Endometrial microvascular endothelial cells (primary cell): Measurements from ENCODE around the gene METTL8. TPM values are rescaled to one million over a fixed set of nuclear protein-coding genes. Genes with fewer than 3 reads are reported as not detected.
"Not testable (repeated sequence)": the region's sequence is repeated elsewhere in the genome, so short reads cannot be mapped to it uniquely, and the experiment has no call there.

Experiments used
- in situ Hi-C: cut with HindIII; loops from 2 replicates; pipeline ENCODE4 v1.10.0; 2017; ENCODE audit warnings: low sequenced_read_pairs, low pct_unique_long_range_greater_than_20kb; ENCODE audit errors: inconsistent ontology term
- total RNA-seq: library from RNA; depleted of rRNA; stranded (reverse); fragments of >200 nt; gene quantifications from one replicate; pipeline ENCODE4 v1.2.3, GENCODE V29; 2015; ENCODE audit errors: inconsistent ontology term

The METTL8 gene
- total RNA-seq, 1 donor from 2014 or later, result 72.4 TPM

DNA sequence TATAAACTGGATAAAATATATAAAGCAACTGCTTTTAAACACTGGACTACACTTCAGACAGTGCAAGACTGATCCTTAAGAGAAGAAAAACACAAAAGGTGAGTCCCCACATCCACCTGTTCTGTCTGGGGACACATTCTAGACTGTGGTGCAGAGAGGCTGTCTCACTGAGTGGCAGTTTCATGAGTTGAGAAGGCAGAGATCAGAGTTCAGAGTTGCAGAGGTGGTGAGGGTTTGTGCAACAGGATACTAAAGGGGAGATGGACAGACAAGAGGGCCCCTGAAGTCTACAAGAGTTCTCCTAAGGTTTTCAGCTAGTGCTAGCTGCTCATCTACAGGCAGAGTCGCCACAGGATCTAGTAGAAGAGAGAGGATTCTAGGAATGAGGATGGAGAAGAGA is 68.0 kb downstream of the METTL8 start:
- in situ Hi-C loops, result no loop called here

DNA sequence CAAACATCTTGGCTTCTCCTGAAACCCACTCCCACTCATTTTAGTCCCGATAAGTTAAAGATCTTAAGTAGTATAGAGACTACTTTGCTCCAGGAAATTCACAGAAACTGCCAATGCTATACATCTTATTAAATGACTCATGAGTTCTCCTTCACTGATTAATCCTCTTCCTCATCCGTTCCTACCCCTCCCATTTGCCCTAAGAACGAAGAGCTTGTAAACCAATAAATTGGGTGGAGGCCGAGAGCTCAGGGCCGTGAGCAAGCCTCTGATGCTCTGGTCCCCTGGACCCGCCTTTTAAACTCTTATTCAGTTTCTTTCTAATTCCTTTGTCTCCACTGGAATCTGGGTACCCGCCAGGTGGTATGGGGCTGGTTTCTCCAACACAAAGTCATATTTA is 68.6 kb downstream of the METTL8 start:
- in situ Hi-C loops, result no loop called here

DNA sequence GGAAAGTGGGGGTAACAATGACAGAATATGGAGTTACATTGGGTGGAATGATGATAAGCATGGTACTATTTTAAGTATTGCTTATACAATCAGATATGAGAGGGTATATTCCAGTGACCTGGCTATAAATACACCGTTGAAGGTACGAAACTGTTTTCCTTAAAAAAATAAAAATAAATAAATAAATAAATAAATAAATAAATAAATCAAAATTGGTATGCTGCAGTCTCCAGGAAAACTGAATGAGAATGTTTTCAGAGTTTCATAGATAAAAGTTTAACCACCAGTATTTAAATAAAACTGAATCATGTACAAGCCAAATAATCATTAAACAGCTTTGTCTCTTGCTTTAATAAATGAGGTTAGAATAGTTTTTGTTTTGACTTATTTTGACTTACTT is 71.4 kb downstream of the METTL8 start:
- in situ Hi-C loops, result no loop called here

- in situ Hi-C loops, result no loop called here
Measured at GRCh38 chr2:171360905-171361304, 72.9 kb downstream of the METTL8 start.

- in situ Hi-C loops, result not testable (repeated sequence)
Measured at GRCh38 chr2:171353746-171354145, 80.0 kb downstream of the METTL8 start.

DNA sequence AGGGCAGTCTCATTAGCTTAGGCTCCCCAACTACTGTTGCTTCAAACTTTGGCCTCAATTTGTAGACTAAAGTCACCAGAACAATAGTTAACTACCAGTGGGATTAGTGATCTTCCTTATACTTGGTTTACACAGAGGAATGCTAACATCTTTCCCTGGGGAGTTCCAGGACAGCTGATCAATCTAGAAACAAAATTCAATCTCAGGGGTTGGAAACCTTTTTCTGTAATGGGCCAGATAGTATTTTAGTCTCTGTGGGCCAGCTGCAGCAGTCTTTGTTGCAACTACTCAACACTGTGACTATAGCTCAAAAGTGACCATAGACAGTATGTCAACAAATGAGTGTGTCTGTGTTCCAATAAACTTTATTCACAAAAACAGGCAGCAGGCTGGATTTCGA is 85.7 kb downstream of the METTL8 start:
- in situ Hi-C loops, result no loop called here

- in situ Hi-C loops, result no loop called here
Measured at GRCh38 chr2:171347591-171348032, 86.2 kb downstream of the METTL8 start.

DNA sequence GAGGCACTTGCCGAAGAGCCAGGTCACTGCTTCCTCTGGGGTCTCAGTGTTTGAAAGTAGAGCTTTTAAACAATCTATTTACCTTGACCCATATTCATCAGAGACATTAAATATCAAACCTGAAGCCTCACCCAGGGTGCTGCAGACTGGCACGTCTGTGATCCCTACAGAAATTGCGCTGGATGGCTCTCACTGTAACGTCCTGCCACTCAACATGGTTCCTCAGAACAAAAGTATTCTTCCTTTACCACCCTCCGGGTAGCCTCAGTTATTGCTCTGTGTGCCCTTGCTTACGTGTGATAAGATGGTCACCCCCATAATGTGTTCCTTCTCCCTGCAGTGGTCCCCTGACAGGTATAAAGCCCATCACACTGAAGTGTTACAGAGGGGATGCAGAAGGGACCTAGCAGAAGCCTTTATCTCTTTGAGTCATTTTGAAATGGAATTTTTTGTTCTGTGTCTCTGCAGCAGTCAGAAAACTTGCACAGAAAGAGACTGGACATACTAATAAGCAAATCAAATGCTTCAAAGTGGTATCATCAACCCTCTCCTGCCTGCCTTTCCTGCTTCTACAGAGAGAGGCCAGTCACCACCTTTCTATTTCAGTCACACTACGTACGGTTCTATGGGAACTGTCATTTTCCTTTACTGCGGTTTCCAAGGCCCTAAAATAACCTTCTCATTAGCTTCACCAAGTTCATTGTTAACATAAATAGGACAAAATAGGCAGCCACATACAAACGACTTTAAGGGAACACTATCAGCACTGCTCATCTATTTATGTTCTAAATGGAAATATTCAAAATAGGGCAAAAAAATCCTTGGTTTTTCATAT is 86.8 kb downstream of the METTL8 start:
- in situ Hi-C loops, result no loop called here

DNA sequence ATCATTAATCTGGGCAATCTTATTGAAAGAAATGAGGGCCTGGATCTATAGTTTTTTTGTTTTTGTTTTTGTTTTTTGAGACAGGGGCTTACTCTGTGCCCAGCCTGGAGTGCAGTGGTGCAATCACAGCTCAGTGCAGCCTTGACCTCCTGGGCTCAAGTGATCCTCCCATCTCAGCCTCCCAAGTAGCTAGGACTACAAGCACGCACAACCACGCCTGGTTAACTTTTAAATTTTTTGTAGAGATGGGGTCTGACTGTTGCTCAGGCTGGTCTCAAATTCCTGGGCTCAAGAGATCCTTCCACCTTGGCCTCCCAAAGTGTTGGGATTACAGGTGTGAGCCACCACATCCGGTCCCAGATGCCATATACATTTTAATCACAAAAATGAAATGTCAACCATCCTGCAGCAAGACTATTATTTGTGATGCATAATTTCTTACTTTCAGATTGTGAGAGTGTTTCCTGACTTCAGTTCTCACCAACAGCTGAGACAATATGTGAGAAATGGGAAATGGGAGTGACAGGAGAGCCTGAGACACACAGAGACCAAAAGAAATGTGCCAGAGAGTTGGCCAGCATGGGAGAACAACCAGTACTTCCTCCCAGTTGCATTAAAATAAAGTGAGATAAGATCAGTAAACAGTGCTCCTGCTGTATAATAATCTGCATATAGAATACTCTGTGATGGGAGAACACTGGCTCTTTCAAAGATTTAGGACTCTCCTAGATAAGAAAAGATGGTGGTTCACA is 87.6 kb downstream of the METTL8 start:
- in situ Hi-C loops, result no loop called here

GRCh38 chr2:171344182-171344581 is 89.6 kb downstream of the METTL8 start:
- in situ Hi-C loops, result no loop called here

- in situ Hi-C loops, result no loop called here
Measured at GRCh38 chr2:171342067-171342413, 91.8 kb downstream of the METTL8 start.

DNA sequence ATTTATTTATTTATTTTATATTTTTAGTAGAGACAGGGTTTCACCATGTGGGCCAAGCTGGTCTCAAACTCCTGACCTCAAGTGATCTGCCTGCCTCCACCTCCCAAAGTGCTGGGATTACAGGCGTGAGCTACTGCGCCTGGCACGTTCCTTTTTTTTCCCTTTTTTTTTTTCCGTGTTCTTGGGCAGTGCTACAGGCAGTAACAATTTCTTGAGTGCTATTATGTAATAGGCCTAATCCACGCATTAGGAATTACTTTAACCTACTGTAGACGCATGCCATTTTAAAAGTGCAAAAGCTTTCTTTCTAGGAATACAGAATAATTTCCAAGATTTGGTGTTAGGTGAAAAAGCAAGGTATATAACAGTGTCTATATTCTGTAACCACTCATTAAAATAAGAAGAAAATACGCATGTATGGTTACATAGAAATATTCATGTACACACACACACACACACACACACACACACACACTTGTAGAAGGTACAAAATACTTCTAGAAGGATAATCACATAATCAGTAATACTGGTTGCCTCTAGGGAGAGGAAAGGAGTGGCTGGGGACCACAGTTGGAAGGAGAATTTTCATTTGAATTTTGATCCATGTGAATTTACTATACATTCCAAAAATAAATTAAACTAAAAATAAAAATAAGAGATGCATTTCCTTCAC is 92.3 kb downstream of the METTL8 start:
- in situ Hi-C loops, result no loop called here

DNA sequence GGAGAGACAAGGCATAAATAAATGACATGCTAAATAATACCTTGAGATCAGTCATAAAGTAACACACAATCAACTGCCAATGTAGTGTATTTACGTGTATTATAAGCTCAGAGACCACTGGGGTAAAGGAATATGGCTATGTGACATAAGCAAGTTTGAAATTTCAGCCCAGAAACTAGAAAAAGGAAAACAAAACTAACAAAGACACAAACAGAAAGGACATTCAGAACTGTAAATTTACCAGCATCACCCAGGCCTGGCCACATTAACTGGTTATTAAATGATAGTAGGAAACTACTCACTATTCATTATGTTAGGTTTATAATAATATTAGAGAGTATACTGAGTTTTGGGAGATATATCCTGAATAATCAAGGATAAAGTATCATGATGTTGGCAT is 98.8 kb downstream of the METTL8 start:
- in situ Hi-C loops, result no loop called here

DNA sequence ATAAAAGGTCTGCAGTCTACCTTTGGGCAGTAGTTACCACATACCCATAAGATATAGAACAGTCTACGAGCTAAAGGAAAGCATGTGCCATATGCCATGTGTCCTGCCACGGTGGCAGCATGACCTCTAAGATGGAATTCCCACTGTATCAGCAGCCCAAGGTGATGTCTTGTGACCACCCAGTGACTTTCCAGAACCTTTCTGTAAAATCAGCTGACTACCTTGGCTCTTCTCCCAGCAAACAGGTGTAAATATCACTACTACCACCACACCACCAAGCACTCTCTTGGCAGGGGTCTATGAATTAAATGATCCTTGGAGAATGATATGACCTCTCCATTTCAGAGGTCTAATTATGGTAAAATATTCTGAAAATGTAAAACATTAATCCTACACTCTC is 99.6 kb downstream of the METTL8 start:
- in situ Hi-C loops, result no loop called here

DNA sequence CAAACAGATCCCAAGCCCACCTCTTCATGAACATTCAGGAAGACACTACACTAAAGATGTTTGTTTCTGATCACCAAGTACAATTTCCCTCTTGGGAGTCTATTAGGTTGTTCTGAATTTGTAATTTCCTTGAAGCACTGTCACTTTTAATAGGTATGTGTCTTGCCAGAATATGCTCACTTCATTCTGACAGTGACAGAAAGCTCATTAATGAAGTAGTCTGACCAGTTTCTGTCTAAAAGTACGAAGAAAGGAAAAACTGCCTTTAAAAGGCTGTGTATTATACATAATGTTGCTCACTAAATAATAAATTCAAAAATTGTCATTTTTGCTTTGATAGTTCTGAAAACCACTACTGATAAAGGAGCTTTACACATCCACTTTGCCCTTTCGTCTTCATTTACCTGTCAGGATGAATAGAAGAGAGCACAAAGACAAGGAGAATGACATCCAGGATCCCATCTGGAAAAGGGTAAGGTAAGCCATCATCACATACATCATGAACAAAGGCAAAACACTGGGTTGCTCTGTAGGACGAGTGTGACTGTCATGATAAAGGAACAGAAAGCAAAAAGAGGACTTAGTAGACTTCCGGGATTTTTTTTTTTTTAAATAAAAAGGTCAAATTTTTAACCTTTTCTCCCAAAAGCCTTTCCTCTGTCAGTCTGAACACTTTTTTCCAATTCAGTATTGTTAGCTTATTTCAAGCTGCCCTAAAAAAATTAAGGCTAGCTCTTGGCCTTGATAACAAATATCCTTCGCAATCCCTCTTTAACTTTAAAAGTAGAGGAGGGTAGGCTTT is 103.4 kb downstream of the METTL8 start:
- in situ Hi-C loops, result no loop called here

DNA sequence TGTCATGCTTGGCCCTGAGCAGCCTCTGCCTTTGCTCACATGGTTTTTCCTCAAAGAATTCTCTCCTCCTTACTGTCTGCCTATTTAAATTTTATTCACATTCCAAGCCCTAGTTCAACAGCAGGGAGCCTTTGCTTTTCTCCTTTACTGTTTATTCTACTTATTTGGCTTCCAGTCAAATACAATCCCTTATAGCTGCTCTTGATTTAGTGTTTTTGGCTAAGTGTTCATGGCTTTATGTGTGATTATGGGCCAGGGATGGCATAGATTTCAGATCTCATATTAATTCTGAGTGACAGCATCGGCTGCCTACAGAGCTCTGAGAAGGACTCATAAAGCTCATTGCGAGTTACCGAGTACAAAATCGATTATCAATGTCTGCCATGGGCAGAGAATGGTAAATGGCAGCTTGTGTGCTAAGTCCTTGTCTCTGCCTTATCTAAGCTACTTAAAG is 106.7 kb downstream of the METTL8 start:
- in situ Hi-C loops, result no loop called here

GRCh38 chr2:171325886-171326585 is 107.8 kb downstream of the METTL8 start:
- in situ Hi-C loops, result no loop called here

- in situ Hi-C loops, result no loop called here
Measured at GRCh38 chr2:171323971-171324528, 109.7 kb downstream of the METTL8 start.
